Gastroesophageal sphincter (tissue), 4 donors: ENCODE results near the gene ZNF620. TPM values are rescaled to one million over a fixed set of nuclear protein-coding genes. Genes with fewer than 3 reads are reported as not detected.

ENCODE experiments used
- ATAC-seq: fragments of 150-250 bp; one replicate; pipeline ENCODE4 v1.9.1; 2016; ENCODE audit warnings: mild to moderate bottlenecking, moderate library complexity
- H3K27ac ChIP-seq, 4 donors: fragments of 200-600 bp; sonication (generic) in 3 of 4; 1 replicate in 3 of 4; 2 replicates in 1 of 4; pipeline ENCODE4 v1.5.1; 2016 to 2019
- H3K27me3 ChIP-seq: fragments of 200-600 bp; sonication (generic); one replicate; pipeline ENCODE4 v1.5.1; 2019
- H3K36me3 ChIP-seq, 2 donors: fragments of 200-600 bp; sonication (generic); one replicate each; pipeline ENCODE4 v1.5.1; 2019; ENCODE audit warnings: control low read depth in 1 of 2
- H3K4me1 ChIP-seq, 3 donors: fragments of 200-600 bp; sonication (generic); 1 replicate in 2 of 3; 2 replicates in 1 of 3; pipeline ENCODE4 v1.5.1; 2016 to 2019; ENCODE audit warnings: control low read depth in 2 of 3
- H3K4me3 ChIP-seq, 2 donors: fragments of 200-600 bp; sonication (generic); one replicate each; pipeline ENCODE4 v1.5.1; 2019; ENCODE audit warnings: mild to moderate bottlenecking in 1 of 2, moderate library complexity in 1 of 2
- H3K9me3 ChIP-seq, 3 donors: fragments of 200-600 bp; sonication (generic); one replicate each; pipeline ENCODE4 v1.5.1; 2017 to 2019; ENCODE audit warnings: control low read depth in 2 of 3
- CTCF ChIP-seq, 4 experiments: fragments of 200-600 bp in 2 of 4; fragments of 450-650 bp in 2 of 4; sonication (generic) in 1 of 4; IDR thresholded peaks; one replicate each; pipeline ENCODE4 v1.5.1; 2017 to 2019; ENCODE audit warnings: antibody characterized with exemption in 4 of 4, mild to moderate bottlenecking in 2 of 4, moderate library complexity in 2 of 4
- EP300 ChIP-seq: sonication (generic); formaldehyde crosslinking; IDR thresholded peaks from one replicate; pipeline ENCODE4 v1.6.1; 2017; ENCODE audit warnings: antibody characterized with exemption, mild to moderate bottlenecking
- POLR2A ChIP-seq, 2 donors: fragments of 450-650 bp; IDR thresholded peaks; one replicate each; pipeline ENCODE4 v1.6.1; 2017; ENCODE audit warnings: antibody characterized with exemption in 2 of 2, mild to moderate bottlenecking in 2 of 2, moderate library complexity in 1 of 2
- POLR2AphosphoS5 ChIP-seq: sonication (generic); formaldehyde crosslinking; IDR thresholded peaks from one replicate; pipeline ENCODE4 v1.6.1; 2017; ENCODE audit warnings: antibody characterized with exemption
- WGBS, 2 donors: methylation state at CpG; one replicate each; pipeline ENCODE4 v1.1.5; 2018; ENCODE audit warnings: low coverage in 1 of 2; 5-methylcytosine and 5-hydroxymethylcytosine counted together
- total RNA-seq, 4 donors: library from RNA; depleted of rRNA; stranded (reverse); fragments of >200 nt; gene quantifications; one replicate each; pipeline ENCODE4 v1.1.0, GENCODE V29; 2016

The ZNF620 gene
- total RNA-seq, 4 donors from 2014 or later: 3.4 to 7.0 (median 4.7) TPM

GRCh38 chr3:40528426-40528825, 22.6 kb downstream of the ZNF620 start:
- H3K9me3 ChIP-seq: peaks cover 0 to 25% (median 0%) of the 10 kb centered on the region in 3 donors
- H3K4me1 ChIP-seq: peaks cover 0 to 35% (median 0%) of the 10 kb centered on the region in 3 donors
- no peak overlapping the region for H3K4me3 ChIP-seq
- peaks cover 19 to 73% of the 10 kb centered on the region in 2 donors for H3K36me3 ChIP-seq
- 89 to 93% methylated on average over 3 of the region's 3 CpGs for WGBS, 2 donors
- no peak overlapping the region for H3K27ac ChIP-seq
- no peak for ATAC-seq
- no peaks in the 10 kb centered on the region for H3K27me3 ChIP-seq
- TF ChIP-seq CTCF (IDR thresholded peaks at IDR 0.05): no peak
- TF ChIP-seq POLR2A (IDR thresholded peaks at IDR 0.05): no peak
- TF ChIP-seq POLR2AphosphoS5: no peak
- no peak for TF ChIP-seq EP300

- Histone ChIP-seq H3K36me3 (peaks cover 19 to 100% of the 10 kb centered on the region in 2 donors), H3K9me3 (peaks cover 0 to 27% (median 0%) of the 10 kb centered on the region in 3 donors), H3K4me3 (no peak overlapping the region), H3K27ac (no peak overlapping the region), H3K4me1 (peaks cover 0 to 4% (median 0%) of the 10 kb centered on the region in 3 donors), H3K27me3 (no peaks in the 10 kb centered on the region)
- no peak for TF ChIP-seq EP300
- TF ChIP-seq POLR2A (IDR thresholded peaks at IDR 0.05): no peak
- no peak for TF ChIP-seq POLR2AphosphoS5
- TF ChIP-seq CTCF (IDR thresholded peaks at IDR 0.05): no peak
- 96 to 97% methylated on average over 5 of the region's 5 CpGs for WGBS, 2 donors
- ATAC-seq: no peak
Measured at GRCh38 chr3:40532252-40532651, 26.4 kb downstream of the ZNF620 start.

GRCh38 chr3:40534283-40534682, 28.4 kb downstream of the ZNF620 start:
- H3K36me3 ChIP-seq: peaks cover 19 to 97% of the 10 kb centered on the region in 2 donors
- no peak for ATAC-seq
- H3K4me3 ChIP-seq: no peak overlapping the region

GRCh38 chr3:40546816-40547215, 41.0 kb downstream of the ZNF620 start:
- H3K27me3 ChIP-seq: no peaks in the 10 kb centered on the region
- H3K4me3 ChIP-seq: no peak overlapping the region
- TF ChIP-seq POLR2A (IDR thresholded peaks at IDR 0.05): no peak
- TF ChIP-seq POLR2AphosphoS5: no peak
- no peak for TF ChIP-seq CTCF (IDR thresholded peaks at IDR 0.05)
- no peak for TF ChIP-seq EP300
- H3K9me3 ChIP-seq: no peaks in the 10 kb centered on the region
- no peaks in the 10 kb centered on the region for H3K36me3 ChIP-seq
- no peak overlapping the region for H3K27ac ChIP-seq
- 25 to 50% methylated on average over 1 of the region's 1 CpG for WGBS, 2 donors
- no peak for ATAC-seq
- no peaks in the 10 kb centered on the region for H3K4me1 ChIP-seq

More at GRCh38 chr3:40534283-40534682, 28.4 kb downstream of the ZNF620 start:
- Histone ChIP-seq H3K27ac (no peak overlapping the region), H3K27me3 (no peaks in the 10 kb centered on the region), H3K4me1 (no peaks in the 10 kb centered on the region), H3K9me3 (peaks cover 0 to 41% (median 0%) of the 10 kb centered on the region in 3 donors)
- no peak for TF ChIP-seq CTCF (IDR thresholded peaks at IDR 0.05)
- no peak for TF ChIP-seq EP300
- no peak for TF ChIP-seq POLR2AphosphoS5
- no peak for TF ChIP-seq POLR2A (IDR thresholded peaks at IDR 0.05)

- Histone ChIP-seq H3K27me3 (no peaks in the 10 kb centered on the region), H3K27ac (no peak overlapping the region), H3K36me3 (no peaks in the 10 kb centered on the region), H3K9me3 (no peaks in the 10 kb centered on the region), H3K4me3 (no peak overlapping the region), H3K4me1 (no peaks in the 10 kb centered on the region)
- WGBS, 2 donors: 100% methylated on average over 1 of the region's 1 CpG
- no peak for ATAC-seq
- no peak for TF ChIP-seq POLR2AphosphoS5
- TF ChIP-seq EP300: no peak
- no peak for TF ChIP-seq CTCF (IDR thresholded peaks at IDR 0.05)
- no peak for TF ChIP-seq POLR2A (IDR thresholded peaks at IDR 0.05)
Measured at GRCh38 chr3:40550167-40550566, 44.3 kb downstream of the ZNF620 start.
